Umbilical cord (tissue), 2 donors: ENCODE results near the gene KCNK1. TPM values are rescaled to one million over a fixed set of nuclear protein-coding genes. Genes with fewer than 3 reads are reported as not detected.
"Not testable (repeated sequence)": the region's sequence is repeated elsewhere in the genome, so short reads cannot be mapped to it uniquely, and the experiment has no call there.

ENCODE experiments used
- DNase-seq: peaks from one replicate; pipeline ENCODE4 v3.0.0-alpha.2; 2015; ENCODE audit warnings: low spot score
- total RNA-seq: library from RNA; depleted of rRNA; stranded (reverse); fragments of >200 nt; gene quantifications from one replicate; pipeline ENCODE4 v1.2.3, GENCODE V29; 2014; ENCODE audit warnings: low replicate concordance; ENCODE audit not compliant: insufficient read depth

KCNK1 gene
- total RNA-seq, 1 donor from 2014 or later = 14.2 TPM

DNA sequence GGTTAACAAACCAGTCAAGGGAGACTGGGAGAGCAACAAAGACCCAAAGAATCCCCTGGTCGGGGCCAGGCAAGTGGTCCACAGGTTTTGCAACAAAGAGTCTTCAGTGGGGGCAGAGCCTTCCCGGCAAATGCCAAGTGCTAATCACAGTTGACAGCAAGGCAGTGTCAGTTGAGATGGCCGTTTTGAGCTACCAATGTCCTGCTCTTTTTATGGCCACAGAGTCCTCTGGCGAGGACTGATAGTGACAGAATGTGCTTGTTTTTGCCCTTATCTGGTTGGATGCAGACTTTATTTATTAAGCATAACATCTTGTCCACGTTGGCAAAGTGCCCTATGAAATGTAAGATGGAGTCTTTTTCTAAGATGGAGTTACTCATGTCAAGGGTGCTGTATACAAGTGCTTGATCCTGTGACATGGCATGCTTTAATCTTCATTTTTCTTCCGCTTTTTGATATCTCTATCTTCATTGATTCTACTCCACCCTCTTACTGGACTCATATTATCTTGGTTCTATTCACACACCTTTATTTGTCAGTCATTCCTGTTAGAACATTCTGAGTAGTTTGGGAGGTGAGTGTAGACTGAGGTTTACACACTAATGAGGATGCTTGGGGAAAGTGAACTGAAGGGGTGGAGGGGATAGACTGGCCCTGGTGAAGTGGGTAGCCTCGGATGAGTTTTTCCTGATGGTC lies 51.8 kb downstream of the KCNK1 start:
- DNase-seq = no peak

DNA sequence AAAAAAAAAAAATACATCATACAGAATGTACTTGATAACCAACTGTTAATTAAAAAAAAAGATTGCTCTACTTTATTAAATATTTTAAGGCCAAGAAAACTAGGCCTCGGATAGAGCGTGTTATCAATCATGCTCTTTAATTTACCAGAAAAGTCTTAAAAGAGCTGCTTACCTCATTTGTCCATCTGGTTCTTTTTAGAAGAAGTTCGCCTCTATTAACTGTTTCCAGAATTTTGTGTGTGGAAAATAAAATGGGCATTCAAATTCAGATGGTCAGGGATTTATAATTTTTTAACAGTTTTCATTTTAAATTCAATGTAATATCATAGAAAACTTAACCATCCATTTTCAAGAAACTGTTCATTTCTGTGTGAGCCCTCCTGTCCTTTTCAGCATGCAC lies 53.8 kb downstream of the KCNK1 start:
- no peak for DNase-seq

DNA sequence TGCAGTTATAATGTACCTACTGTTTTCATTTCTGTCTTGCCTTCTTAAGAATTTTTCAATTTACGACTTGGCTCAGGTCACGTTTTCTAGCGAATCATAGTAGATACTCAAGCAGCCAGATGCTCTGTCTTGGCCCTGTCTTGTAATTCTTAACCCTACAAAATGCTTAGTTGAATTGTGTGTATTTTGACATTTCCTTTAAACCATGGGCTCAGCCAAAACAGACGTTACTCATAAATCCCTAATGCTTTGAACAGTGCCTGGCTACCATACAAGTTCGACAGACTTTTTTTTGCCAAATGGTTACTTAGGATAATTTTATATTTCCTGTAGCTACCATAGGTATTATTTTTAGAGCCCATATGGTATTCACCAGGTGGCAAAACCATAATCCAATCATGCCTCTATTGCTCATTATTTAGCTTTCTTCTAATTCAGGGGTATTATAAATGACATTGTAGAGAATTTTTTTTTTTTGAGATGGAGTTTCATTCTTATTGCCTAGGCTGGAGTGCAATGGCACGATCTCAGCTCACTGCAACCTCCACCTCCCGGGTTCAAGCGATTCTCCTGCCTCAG lies 54.3 kb downstream of the KCNK1 start:
- peak; percentile 81 for DNase-seq

DNA sequence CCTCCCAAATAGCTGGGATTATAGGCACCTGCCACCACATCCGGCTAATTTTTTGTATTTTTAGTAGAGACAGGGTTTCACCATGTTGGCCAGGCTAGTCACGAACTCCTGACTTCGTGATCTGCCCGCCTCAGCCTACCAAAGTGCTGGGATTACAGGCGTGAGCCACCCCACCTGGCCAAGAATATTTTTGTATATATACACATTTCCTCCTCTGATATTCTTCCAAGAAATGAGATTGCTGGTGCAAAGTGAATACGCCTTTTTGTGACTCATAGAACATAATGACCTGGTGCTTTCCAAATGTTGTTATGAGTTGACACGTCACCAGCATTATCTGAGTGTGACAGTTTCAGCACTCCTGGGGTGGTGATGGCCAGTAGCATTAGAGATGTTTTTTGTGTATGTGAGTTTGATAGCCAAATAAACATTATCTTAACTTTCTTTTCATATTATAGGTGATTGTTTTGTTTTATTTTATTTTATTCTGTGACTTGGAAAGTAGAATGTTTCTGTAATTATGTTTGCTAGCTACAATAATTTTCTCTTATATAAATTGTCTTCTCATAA lies 54.9 kb downstream of the KCNK1 start:
- DNase-seq = peak; percentile 39

DNA sequence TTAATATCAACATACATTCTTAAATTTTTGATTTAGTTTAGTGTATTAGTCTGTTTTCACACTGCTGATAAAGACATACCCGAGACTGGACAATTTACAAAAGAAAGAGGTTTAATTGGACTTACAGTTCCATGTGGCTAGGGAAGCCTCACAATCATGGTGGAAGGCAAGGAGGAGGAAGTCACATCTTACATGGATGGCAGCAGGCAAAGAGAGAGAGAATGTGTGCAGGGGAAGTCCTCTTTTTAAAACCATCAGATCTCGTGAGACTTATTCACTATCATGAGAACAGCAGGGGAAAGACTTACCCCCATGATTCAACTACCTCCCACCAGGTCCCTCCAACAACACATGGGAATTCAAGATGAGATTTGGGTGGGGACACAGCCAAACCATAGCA lies 56.5 kb downstream of the KCNK1 start:
- DNase-seq = not testable (repeated sequence)

DNA sequence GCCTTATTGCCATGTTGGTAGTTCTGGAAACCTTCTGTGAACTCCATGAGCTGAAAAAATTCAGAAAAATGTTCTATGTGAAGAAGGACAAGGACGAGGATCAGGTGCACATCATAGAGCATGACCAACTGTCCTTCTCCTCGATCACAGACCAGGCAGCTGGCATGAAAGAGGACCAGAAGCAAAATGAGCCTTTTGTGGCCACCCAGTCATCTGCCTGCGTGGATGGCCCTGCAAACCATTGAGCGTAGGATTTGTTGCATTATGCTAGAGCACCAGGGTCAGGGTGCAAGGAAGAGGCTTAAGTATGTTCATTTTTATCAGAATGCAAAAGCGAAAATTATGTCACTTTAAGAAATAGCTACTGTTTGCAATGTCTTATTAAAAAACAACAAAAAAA lies 57.4 kb downstream of the KCNK1 start:
- no peak for DNase-seq

DNA sequence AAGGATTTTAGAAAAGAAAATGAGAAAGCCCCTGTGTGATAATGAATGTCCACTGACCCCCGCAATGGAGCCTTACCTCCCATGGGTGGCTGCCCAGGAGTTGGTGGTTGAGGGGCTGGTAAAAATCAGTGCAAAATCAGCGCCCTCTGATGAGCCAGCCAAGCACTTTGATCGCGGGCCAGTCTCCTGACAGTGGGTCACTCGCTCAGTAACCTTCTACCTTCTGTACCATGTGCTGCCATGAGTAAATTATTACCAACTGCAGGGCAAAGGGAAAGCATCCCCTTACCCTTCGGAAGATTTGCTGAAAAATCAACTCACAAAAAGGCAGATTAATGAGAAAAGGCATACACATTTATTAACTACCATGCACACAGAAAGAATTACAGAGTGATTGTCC lies 58.8 kb downstream of the KCNK1 start:
- DNase-seq = no peak

DNA sequence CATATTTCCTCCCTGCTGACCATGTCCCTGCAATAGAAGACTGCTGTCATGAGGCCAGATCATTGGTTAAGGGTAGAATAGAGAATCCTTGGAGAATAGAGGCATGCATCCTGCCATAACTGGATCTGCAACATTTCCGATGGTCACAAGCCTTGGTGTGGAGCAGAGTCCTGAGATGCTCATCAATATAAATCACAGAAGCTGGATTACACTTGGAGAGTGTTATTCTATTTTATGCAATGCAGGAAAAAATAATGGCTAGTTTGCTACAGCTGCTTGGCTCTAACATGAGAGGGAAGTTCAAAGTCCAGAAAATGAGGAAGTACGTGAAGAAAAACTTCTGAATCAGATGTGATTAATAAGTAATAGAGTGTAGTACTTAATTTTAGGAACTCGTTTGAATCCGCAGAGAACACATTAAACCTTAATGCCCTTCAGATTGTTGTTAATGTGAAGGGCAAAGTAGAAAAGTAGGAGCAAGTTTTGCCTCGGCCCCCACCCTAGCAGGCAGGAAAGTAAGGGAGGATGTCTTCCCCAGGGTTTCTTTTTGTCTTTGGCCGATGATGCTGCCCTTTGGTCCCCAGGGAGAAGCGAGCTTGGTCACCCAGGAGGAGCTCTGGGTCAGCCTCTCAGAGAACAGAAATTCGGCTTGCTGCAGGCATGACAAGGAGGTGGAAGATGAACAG lies 59.5 kb downstream of the KCNK1 start:
- DNase-seq = no peak

DNA sequence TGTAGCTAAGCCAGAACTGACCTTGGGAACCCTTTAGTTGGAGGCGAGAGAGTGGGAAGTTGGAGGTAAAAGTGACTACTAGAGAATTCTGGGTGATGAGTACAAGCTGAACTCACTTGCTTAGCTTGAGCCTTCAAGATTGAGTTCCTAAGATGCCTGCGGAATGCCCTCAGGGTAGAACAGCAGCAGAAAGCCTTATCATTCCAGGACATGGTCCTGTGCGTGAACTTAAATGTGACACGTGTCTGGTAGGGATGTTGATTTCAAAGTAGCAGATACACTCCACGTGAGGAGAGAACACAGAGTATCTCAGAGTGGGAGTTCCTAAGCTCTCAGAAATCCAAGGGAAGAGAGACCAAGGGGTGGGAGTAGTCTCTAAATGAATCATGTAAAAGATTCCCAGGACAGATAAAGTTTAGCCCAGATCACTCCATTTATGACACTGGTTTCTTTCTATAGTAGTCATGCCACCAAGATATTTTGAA lies 60.1 kb downstream of the KCNK1 start:
- peak; percentile 88 for DNase-seq

DNA sequence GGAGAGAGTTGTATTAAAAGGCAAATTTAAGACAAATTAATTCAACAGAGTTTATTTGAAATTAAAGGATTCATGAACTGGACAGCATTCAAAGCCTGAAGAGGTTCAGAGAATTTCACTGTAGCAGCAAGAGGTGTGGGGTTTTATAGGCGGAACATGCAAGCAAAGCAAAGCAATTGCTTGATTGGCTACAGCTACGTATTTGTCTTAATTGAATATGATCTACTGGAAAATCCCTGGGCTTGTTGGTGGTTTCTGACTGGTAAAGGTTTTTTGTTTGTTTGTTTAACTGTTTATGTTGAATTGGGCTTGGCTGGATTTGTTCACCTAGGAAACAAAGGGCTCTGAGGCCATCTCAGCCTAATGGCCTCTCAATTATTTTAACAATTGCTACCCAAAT lies 61.5 kb downstream of the KCNK1 start:
- no peak for DNase-seq

DNA sequence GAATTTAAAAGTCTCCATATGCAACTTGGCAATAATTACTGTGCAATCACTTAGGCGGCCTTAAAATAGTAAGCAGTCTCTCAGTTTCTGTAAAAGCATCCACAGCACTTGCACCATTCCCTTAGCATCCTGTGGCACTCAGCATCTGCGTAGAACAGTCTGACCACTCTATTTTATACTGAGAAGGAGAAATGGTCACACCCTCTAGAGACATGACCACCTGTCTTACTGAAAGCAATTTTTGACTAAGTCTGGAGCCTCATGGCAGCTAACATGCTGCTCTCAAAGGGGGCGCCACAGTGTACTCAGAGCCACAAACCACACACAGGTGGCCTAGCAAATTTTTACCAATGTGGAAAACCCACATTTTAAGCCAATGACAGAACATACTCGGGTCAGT lies 62.0 kb downstream of the KCNK1 start:
- DNase-seq = no peak

DNA sequence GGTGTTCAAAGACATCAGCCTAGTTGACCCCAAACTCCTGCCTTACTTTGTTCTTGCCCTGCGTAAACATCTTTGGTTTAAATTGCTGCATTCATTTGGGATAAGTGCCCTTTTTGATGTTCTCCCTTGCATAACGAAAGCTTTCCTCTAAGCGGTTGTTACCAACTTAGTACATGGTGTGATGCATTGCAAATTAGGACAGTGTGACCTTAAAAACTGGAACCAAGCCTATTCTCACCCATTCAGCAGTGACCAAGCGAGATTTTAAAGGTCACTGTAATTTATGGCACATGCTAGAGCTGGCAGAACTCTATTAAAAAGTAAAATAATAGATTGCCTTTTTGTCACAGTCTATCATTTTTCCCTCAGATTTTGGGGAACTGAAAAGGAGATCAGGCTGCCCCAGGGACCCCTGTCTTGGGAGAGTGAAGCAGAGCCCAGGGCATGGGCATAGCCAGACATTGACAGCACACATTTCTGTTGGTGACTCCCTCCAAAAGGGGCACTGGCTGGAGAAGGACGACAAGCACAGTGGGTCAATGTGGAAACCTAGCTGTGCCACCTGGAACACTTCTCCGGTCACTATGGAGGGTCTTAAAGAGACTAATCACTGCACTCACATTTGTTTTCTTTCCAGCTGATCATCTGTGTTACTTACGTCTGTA lies 63.9 kb downstream of the KCNK1 start:
- DNase-seq = no peak

DNA sequence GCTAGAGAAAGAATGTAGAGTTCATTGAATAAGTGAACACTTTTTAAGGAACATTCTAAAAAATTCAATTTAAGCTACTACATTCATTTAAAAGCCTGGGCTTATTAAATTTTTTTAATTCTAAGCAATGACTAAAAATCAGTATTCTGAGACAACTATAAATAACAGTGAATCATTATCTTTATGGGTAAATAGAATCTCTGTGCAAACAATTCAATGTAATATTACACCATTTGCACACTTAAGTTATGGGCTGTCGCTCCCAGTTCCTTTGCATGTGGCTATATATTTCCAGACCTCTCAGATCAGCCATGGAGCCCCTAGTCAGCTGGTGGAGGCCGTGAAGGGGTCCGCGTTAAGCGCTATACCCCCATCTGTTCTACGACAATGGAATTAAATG lies 65.1 kb downstream of the KCNK1 start:
- no peak for DNase-seq

DNA sequence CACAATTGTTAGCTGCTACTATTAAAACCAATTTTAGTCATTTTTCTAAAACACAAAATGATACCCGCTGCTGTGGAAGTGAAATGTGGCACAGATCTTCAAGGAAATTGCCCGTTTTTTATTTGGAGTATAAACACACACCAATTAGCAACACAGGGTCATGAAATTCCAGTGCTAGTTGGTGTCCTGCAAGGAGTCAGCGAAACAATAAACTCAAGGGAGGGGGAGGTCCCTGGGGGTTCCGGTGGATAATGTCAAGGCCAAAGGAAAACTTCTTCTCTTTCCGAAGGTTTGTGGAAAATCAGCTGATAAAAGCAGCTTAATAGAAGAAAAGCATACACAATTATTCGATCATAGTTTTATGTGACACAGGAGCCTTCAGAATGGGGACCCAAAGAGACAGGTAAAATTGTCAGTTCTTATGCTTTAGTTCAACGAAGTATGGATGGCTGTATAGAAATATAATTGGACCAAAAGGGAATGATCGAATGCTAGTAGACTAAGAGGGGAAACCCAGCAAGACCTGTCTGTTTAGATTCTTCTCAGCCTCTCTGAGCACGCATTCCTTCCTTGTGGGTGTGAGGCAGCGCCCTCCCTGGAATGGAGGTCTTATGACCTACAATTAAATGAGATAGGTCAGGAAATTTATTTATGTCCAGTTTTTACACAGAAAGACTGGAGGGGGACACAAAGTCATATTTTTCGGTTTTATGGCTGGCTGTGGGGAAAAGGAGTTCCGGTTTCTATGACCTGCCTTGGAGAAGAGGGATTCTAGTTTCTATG lies 65.9 kb downstream of the KCNK1 start:
- DNase-seq = no peak

DNA sequence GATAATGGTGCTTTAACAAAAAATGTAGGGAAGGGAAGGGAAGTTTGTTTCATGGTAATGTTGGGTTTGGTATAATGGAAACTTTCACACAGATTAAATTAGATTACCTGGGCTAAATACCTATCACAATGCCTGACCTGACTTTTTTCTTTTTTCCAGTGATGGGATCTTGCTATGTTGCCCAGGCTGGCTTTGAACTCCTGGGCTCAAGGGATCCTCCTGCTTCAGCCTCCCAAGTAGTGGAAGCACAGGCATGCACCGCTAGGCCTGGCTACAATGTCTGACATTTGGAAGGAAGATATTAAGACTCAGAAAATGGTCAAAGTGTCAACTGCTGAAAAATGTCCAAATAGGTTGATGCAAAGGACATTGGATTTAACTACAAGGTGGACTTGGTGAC lies 67.4 kb downstream of the KCNK1 start:
- DNase-seq = no peak

DNA sequence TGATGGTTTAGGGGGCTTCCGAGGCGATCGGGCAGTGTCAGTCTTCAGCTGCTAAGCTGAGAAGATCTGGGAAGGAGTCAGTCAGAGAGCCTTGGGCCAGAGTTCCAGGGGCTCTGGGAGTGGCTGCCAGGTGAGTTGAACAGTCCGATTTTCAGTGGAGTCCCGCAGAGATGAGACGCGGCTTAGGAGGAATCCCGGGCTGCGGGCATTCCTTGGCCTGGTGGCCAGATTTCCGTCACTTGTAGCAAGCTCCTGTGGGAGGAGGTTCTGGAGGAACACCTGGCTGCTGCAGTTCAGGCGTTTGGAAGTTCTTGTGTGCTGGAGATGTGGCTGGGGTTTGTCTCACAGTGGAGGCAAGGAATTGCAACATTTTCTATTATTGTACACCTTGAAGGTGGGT lies 72.7 kb downstream of the KCNK1 start:
- DNase-seq = not testable (repeated sequence)

DNA sequence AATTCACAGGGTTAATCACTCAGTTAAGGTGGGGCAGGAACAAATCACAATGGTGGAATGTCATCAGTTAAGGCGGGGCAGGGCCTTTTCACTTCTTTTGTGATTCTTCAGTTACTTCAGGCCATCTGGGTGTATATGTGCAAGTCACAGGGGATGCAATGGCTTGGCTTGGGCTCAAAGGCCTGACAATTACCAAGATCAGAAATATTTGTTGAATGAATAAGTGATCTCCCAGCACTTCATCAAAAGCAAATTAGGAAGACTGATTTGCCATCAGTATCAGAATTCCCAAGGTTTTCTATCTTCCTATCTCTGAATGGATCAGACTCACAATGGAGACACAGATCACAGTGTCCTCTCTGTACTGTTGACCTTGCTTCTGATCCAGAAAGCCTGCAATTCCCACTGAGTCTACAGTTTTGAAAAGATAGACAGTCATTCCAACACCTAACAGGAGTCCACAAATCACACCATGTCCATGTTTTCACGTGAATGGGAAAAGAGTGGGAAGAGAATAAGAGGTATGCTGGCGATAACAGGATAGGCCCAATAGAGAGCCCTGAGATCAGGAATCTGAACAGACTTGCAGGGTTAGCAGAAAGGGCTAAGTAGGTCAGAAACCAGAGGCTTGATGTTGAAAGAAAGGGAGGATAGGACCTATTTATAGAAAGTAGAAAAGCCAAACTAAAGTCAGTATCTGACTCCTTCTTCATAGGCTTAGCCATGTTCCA lies 75.3 kb downstream of the KCNK1 start:
- no peak for DNase-seq

DNA sequence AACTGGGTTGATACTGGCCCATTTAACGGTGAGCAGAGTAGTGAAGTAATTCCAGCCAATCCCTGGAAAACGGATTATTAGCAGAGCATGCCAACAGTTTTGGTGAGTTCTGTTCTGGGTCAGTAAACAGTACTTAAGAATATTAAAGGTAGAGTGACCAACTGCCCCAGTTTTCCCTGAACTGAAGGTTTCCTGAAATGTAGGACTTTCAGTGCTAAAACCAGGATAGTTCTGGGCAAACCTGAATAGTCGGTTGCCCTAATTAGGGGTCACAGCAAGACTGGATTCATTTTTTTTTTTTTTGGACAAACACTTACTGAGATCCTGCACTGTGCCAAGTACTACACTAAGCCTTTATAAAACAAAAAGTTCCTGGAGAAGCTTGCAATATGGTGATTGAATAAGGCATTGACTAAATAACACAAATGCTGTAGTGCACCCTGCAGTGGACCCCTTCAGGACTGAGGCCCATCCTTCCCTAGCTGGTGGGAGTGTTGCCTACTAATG lies 75.9 kb downstream of the KCNK1 start:
- DNase-seq = no peak

DNA sequence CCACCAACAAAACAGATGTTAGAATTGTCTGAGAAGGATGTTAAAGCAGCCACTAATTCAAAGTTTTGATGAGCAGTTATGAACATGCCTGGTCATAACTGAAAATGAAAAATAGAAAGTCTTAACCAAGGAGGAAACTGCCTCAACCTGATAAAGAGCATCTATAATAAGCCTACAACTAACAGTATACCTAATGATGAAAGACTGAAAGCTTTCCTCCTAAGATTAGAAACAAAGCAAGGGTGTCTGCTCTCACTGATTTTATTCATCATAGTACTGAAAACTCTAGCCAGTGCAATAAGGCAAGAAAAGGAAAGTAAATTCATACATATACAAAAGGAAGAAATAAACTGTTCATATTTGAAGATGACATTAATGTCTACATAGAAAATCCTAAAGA lies 82.0 kb downstream of the KCNK1 start:
- DNase-seq = no peak

DNA sequence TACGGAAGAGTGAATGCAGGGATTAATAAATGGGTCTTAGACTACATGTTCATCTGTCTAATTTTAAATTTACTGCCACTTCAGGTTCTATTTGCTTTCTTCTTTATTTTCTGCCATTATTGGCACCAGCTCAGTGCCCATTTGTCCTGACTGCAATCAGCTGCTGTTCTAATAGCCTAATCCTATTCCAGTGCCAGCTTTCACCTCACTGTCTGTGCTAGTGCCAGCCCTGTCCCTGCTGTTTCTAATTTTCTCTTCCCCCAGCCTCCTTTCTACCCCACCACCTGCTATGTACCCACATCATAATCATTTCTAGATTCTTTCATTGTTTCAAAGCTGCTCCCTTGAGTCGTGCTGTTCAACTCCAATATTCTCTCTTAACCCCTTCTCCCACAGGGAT lies 86.4 kb downstream of the KCNK1 start:
- no peak for DNase-seq
